ENCODE results near the gene NCBP3.
A peak's percentile ranks its signal among the peaks of the same experiment; 100 is the strongest.

The NCBP3 gene

GRCh38 chr17:3845621-3846436 is at the start of gene NCBP3:
TSS of gene NCBP3 (minus strand) at chr17:3846246. CDS start at chr17:3846223, 23 bp downstream.
- DNase-seq, result peak; percentile 96

- DNase-seq, result no peak
Measured at GRCh38 chr17:3895354-3895753, 49.3 kb upstream of the NCBP3 start.

GRCh38 chr17:3894911-3895343 is 48.9 kb upstream of the NCBP3 start:
- no peak for DNase-seq

- DNase-seq, result no peak
Measured at GRCh38 chr17:3894188-3894587, 48.1 kb upstream of the NCBP3 start.

GRCh38 chr17:3893720-3894116 is 47.7 kb upstream of the NCBP3 start:
- no peak for DNase-seq

GRCh38 chr17:3893003-3893719 is 47.1 kb upstream of the NCBP3 start, which contains the start of gene CAMKK1:
TSS of gene CAMKK1 (minus strand) at chr17:3893053. CDS start at chr17:3885687, 7,366 bp downstream.
- DNase-seq, result peak; percentile 97

GRCh38 chr17:3892095-3892998 is 46.3 kb upstream of the NCBP3 start:
- peak; percentile 89 for DNase-seq

- DNase-seq, result no peak
Measured at GRCh38 chr17:3891626-3892094, 45.6 kb upstream of the NCBP3 start.

GRCh38 chr17:3890878-3891219 is 44.8 kb upstream of the NCBP3 start:
- DNase-seq, result no peak

GRCh38 chr17:3890082-3890877 is 44.2 kb upstream of the NCBP3 start:
- DNase-seq, result peak; percentile 44

- no peak for DNase-seq
Measured at GRCh38 chr17:3889325-3890012, 43.4 kb upstream of the NCBP3 start.

- no peak for DNase-seq
Measured at GRCh38 chr17:3888343-3889171, 42.5 kb upstream of the NCBP3 start.

GRCh38 chr17:3887804-3888203 is 41.8 kb upstream of the NCBP3 start:
- DNase-seq, result no peak

- DNase-seq, result no peak
Measured at GRCh38 chr17:3887394-3887793, 41.3 kb upstream of the NCBP3 start.

- peak; percentile 42 for DNase-seq
Measured at GRCh38 chr17:3886776-3887175, 40.7 kb upstream of the NCBP3 start.

GRCh38 chr17:3885970-3886369 is 39.9 kb upstream of the NCBP3 start:
- no peak for DNase-seq

- no peak for DNase-seq
Measured at GRCh38 chr17:3885271-3885670, 39.2 kb upstream of the NCBP3 start.

- no peak for DNase-seq
Measured at GRCh38 chr17:3884188-3884587, 38.1 kb upstream of the NCBP3 start.

- no peak for DNase-seq
Measured at GRCh38 chr17:3882276-3882675, 36.2 kb upstream of the NCBP3 start.

GRCh38 chr17:3880983-3881382 is 34.9 kb upstream of the NCBP3 start:
- no peak for DNase-seq
